BJ (cell line): ENCODE measurements around the gene MAP2K1. TPM values are rescaled to one million over a fixed set of nuclear protein-coding genes. Genes with fewer than 3 reads are reported as not detected.

Source experiments
- CTCF ChIA-PET: fragments of 350-600 bp; formaldehyde crosslinking; extraction: SDS; loops from one replicate; lab custom pipeline; 2021; ENCODE audit warnings: antibody characterized with exemption, inconsistent platforms; lab: Yijun Ruan, JAX
- POLR2A ChIA-PET: fragments of 300-600 bp; sonication (Branson Sonifier 250); formaldehyde crosslinking; extraction: SDS; loops from one replicate; lab custom pipeline; 2021; ENCODE audit warnings: antibody characterized with exemption; lab: Charles Lee
- DNase-seq: peaks from one replicate; pipeline ENCODE4 v3.0.0-alpha.2; 2011; ENCODE audit warnings: low read depth
- H3K27me3 ChIP-seq: 2 replicates; pipeline ENCODE4 v1.6.0; 2011; ENCODE audit warnings: low read length; ENCODE audit not compliant: control insufficient read depth, insufficient read depth
- H3K36me3 ChIP-seq: 2 replicates; pipeline ENCODE4 v1.5.1; 2011; ENCODE audit warnings: low read length; ENCODE audit not compliant: control insufficient read depth, insufficient read depth
- H3K4me3 ChIP-seq: 2 replicates; pipeline ENCODE4 v1.5.1; 2011; ENCODE audit warnings: low read depth, mild to moderate bottlenecking, control low read depth, low read length
- polyA plus RNA-seq: library from polyadenylated mRNA; depleted of rRNA; stranded (reverse); fragments of >200 nt; gene quantifications from 2 replicates; pipeline ENCODE4 v1.2.3, GENCODE V29; 2011; rRNA removed
- small RNA-seq: library from RNA; depleted of rRNA; stranded (forward); fragments of <200 nt; gene quantifications from one replicate; pipeline ENCODE3, GENCODE V24; 2012; ENCODE audit warnings: low replicate concordance, low read depth; ENCODE audit not compliant: insufficient read length
- TF ChIP-seq, protein P1 (sequence below): IDR thresholded peaks from 2 replicates; pipeline ENCODE4 v1.5.1; 2011; ENCODE audit warnings: low read depth, mild to moderate bottlenecking, control low read depth, inconsistent platforms, low read length, moderate library complexity; ENCODE audit not compliant: insufficient read depth

The MAP2K1 gene
- polyA plus RNA-seq, 1 experiment, result 19.0 TPM

DNA sequence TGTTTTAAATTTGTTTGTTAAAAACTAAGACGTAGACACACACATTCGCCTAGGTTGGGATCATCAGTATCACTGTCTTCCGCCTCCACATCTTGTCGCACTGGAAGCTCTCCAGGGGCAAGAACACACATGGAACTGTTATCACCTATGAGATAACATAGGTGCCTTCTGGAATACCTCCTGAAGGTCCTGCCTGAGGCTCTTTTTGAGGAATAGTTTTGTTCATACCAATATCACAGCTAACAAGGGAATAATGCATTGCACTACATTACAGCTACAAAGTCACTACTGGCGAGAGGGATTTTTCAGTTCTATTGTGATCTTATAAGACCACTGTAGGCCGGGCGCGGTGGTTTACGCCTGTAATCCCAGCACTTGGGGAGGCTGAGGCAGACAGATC, 148.3 kb downstream of the MAP2K1 start:
- no peak for DNase-seq
- Histone ChIP-seq H3K4me3 (no peak overlapping the region), H3K27me3 (no peaks in the 10 kb centered on the region), H3K36me3 (0 out of 2 replicates have a peak, but pooled peaks cover 1% of the 10 kb centered on the region)
- ChIA-PET CTCF (interaction anchor here (0.7 to 1.1 kb wide), 2 partner anchors 32 to 320 kb away, joined by 3 read pairs; no protein-coding TSS in a partner anchor), POLR2A (no interaction called here)
- TF ChIP-seq, protein P1, sequence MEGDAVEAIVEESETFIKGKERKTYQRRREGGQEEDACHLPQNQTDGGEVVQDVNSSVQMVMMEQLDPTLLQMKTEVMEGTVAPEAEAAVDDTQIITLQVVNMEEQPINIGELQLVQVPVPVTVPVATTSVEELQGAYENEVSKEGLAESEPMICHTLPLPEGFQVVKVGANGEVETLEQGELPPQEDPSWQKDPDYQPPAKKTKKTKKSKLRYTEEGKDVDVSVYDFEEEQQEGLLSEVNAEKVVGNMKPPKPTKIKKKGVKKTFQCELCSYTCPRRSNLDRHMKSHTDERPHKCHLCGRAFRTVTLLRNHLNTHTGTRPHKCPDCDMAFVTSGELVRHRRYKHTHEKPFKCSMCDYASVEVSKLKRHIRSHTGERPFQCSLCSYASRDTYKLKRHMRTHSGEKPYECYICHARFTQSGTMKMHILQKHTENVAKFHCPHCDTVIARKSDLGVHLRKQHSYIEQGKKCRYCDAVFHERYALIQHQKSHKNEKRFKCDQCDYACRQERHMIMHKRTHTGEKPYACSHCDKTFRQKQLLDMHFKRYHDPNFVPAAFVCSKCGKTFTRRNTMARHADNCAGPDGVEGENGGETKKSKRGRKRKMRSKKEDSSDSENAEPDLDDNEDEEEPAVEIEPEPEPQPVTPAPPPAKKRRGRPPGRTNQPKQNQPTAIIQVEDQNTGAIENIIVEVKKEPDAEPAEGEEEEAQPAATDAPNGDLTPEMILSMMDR, result no peak

Small RNA genes lying within 50 kb of the gene (small RNA-seq; reads per million reads assigned to genes)
- gene ATP5MFP6 (not detected), gene MIR4512 (not detected), gene RF00019 (not detected), gene RF01159 (not detected), gene SCARNA14 (7.0 reads per million, percentile 70 among the genes with 10 or more reads in this experiment), gene SNORD16 (not detected), gene SNORD18A (not detected), gene SNORD18B (not detected), gene SNORD18C (not detected)

Other genes with a start within 250 kb of the MAP2K1 start
- gene MEGF11, start 133.2 kb upstream of the MAP2K1 start, polyA plus RNA-seq, result 0.04 TPM in 1 of 2 replicates, not detected in the other
- gene DIS3L, start 93.3 kb upstream of the MAP2K1 start, polyA plus RNA-seq, result 9.2 and 15.6 TPM in 2 replicates
- 3.0 and 6.8 TPM in 2 replicates for gene TIPIN, start 30.2 kb upstream of the MAP2K1 start, polyA plus RNA-seq
- gene SNAPC5, start 110.8 kb downstream of the MAP2K1 start, polyA plus RNA-seq, result 21.1 and 22.7 TPM in 2 replicates
- gene RPL4, start 117.9 kb downstream of the MAP2K1 start, polyA plus RNA-seq, result 4,914 and 5,278 TPM in 2 replicates
- 10.5 and 15.1 TPM in 2 replicates for gene ZWILCH, start 118.4 kb downstream of the MAP2K1 start, polyA plus RNA-seq
- 0.17 and 0.25 TPM in 2 replicates for gene LCTL, start 179.1 kb downstream of the MAP2K1 start, polyA plus RNA-seq